Smooth muscle cell (in vitro differentiated cells): Measurements from ENCODE around the gene FLACC1. TPM values are rescaled to one million over a fixed set of nuclear protein-coding genes. Genes with fewer than 3 reads are reported as not detected.

Experiments
- DNase-seq: peaks from one replicate; lab custom pipeline; 2025; ENCODE audit not compliant: unreplicated experiment; lab: John Stamatoyannopoulos, UW
- H2AFZ ChIP-seq: fragments of 200-600 bp; sonication (generic); 2 replicates; pipeline ENCODE4 v1.6.0; 2016; ENCODE audit warnings: antibody characterized with exemption, low read depth, mild to moderate bottlenecking
- H3F3A ChIP-seq: fragments of 200-600 bp; sonication (generic); 2 replicates; pipeline ENCODE4 v1.6.0; 2017; ENCODE audit warnings: antibody characterized with exemption, low read depth
- H3K27ac ChIP-seq: fragments of 200-600 bp; sonication (generic); 2 replicates; pipeline ENCODE4 v1.5.1; 2016; ENCODE audit warnings: low read depth, mild to moderate bottlenecking
- H3K27me3 ChIP-seq: fragments of 200-600 bp; sonication (generic); 2 replicates; pipeline ENCODE4 v1.6.1; 2016; ENCODE audit warnings: low read depth, mild to moderate bottlenecking
- H3K36me3 ChIP-seq: fragments of 200-600 bp; sonication (generic); 2 replicates; pipeline ENCODE4 v1.5.1; 2016; ENCODE audit warnings: low read depth
- H3K4me1 ChIP-seq: fragments of 200-600 bp; sonication (generic); 2 replicates; pipeline ENCODE4 v1.5.1; 2016; ENCODE audit warnings: low read depth
- H3K4me2 ChIP-seq: fragments of 200-600 bp; sonication (generic); 2 replicates; pipeline ENCODE4 v1.6.0; 2016; ENCODE audit warnings: mild to moderate bottlenecking
- H3K4me3 ChIP-seq: fragments of 200-600 bp; sonication (generic); 2 replicates; pipeline ENCODE4 v1.5.1; 2016; ENCODE audit warnings: mild to moderate bottlenecking
- H3K79me2 ChIP-seq: fragments of 200-600 bp; sonication (generic); 2 replicates; pipeline ENCODE4 v1.6.0; 2016; ENCODE audit warnings: low read depth, mild to moderate bottlenecking
- H3K9ac ChIP-seq: fragments of 200-600 bp; sonication (generic); 2 replicates; pipeline ENCODE4 v1.6.0; 2016; ENCODE audit warnings: low read depth
- H3K9me3 ChIP-seq: fragments of 200-600 bp; sonication (generic); replicated peaks from 2 replicates; pipeline ENCODE4 v1.5.1; 2016; ENCODE audit warnings: low read depth
- H4K20me1 ChIP-seq: fragments of 200-600 bp; sonication (generic); 2 replicates; pipeline ENCODE4 v1.6.0; 2016; ENCODE audit warnings: low read depth
- WGBS: methylation state at CpG from one replicate; pipeline ENCODE4 v1.1.7; 2016; ENCODE audit warnings: low lambda C conversion rate; 5-methylcytosine and 5-hydroxymethylcytosine counted together
- polyA plus RNA-seq: library from polyadenylated mRNA; unstranded; fragments of >200 nt; fragmentation: Nextera tagmentation; extraction: Ambion mirVana; gene quantifications from 2 replicates; pipeline ENCODE4 v1.2.1, GENCODE V29; 2016
- total RNA-seq: library from RNA; depleted of rRNA; stranded (reverse); fragments of >200 nt; gene quantifications from 2 replicates; pipeline ENCODE4 v1.2.3, GENCODE V29; 2014
- TF ChIP-seq, protein P1 (sequence below): fragments of 200-600 bp; sonication (generic); IDR thresholded peaks from 2 replicates; pipeline ENCODE4 v1.5.1; 2017; ENCODE audit warnings: borderline replicate concordance, mild to moderate bottlenecking, antibody characterized with exemption; ENCODE audit not compliant: insufficient read depth, poor library complexity, severe bottlenecking

The FLACC1 gene
- total and polyA plus RNA-seq, 2 experiments from 2014 or later = 0.76 TPM; not detected in 1

GRCh38 chr2:201260302-201260800 is 96.8 kb downstream of the FLACC1 start, which contains the start of gene CASP8:
CASP8 (plus strand) TSS chr2:201260536; CDS start chr2:201266487, 5,951 bp downstream.
- Histone ChIP-seq H4K20me1 (no peaks in the 10 kb centered on the region), H3K9me3 (no peaks in the 10 kb centered on the region), H3K4me3 (peak within 1 kb of the TSS; percentile 63), H3K4me2 (peak within 1 kb of the TSS; percentile 92), H3K36me3 (no peaks in the 10 kb centered on the region), H3K27ac (no peak within 1 kb of the TSS), H2AFZ (no peak within 1 kb of the TSS), H3K27me3 (no peaks in the 10 kb centered on the region), H3K4me1 (no peaks in the 10 kb centered on the region), H3F3A (no peaks in the 10 kb centered on the region), H3K79me2 (peaks cover 19% of the 10 kb centered on the region), H3K9ac (no peak within 1 kb of the TSS)
- DNase-seq = no peak
- WGBS = 77% methylated on average over 10 of the region's 10 CpGs
- TF ChIP-seq, protein P1, sequence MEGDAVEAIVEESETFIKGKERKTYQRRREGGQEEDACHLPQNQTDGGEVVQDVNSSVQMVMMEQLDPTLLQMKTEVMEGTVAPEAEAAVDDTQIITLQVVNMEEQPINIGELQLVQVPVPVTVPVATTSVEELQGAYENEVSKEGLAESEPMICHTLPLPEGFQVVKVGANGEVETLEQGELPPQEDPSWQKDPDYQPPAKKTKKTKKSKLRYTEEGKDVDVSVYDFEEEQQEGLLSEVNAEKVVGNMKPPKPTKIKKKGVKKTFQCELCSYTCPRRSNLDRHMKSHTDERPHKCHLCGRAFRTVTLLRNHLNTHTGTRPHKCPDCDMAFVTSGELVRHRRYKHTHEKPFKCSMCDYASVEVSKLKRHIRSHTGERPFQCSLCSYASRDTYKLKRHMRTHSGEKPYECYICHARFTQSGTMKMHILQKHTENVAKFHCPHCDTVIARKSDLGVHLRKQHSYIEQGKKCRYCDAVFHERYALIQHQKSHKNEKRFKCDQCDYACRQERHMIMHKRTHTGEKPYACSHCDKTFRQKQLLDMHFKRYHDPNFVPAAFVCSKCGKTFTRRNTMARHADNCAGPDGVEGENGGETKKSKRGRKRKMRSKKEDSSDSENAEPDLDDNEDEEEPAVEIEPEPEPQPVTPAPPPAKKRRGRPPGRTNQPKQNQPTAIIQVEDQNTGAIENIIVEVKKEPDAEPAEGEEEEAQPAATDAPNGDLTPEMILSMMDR = no peak

DNA sequence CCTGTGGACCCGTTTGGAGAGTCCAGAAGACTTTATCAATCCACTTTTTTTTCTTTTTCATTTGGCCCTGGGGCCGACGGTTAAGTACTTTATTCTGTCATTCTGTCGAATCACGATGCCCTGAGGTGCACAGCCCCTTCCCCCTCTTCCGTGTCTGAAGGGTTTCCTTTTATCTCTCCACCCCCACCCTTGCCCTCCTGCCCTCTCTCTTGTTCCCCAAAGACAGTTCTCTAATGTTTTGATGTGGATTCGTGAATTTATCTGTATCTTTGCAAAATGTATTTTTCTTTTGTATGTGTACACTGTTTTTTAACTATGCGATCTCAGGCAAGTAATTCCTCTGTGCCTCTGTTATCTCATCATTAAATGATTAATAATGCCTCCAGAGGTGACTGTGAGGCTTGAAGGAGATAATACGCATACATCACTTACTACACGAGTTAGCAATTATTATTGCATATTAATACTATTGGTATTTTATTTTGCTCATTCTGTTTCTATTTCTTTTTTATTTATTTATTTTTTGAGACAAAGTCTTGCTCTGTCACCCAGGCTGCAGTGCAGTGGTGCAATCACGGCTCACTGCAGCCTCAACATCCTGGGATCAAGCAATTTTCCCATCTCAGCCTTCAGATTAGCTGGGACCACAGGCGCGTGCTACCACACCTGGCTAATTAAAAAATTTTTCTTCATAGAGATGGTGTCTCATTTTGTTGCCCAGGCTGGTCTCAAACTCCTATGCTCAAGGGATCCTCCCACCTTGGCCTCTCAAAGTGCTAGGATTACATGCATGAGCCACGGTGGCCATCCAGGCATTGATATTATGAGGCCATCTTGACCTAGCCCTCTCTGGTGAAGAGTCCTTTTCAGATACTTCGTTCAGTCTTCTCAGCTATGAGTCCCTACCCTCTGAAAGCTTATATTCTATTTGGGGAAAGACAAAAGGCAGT is 98.2 kb downstream of the FLACC1 start:
- Histone ChIP-seq H3K27ac (peak overlapping the region; percentile 93), H3F3A (no peaks in the 10 kb centered on the region), H4K20me1 (no peaks in the 10 kb centered on the region), H3K27me3 (no peaks in the 10 kb centered on the region), H3K4me2 (peak overlapping the region; percentile 92), H3K9me3 (no peaks in the 10 kb centered on the region), H3K4me3 (peak overlapping the region; percentile 63), H3K4me1 (no peaks in the 10 kb centered on the region), H2AFZ (peak overlapping the region; percentile 93), H3K79me2 (peaks cover 19% of the 10 kb centered on the region), H3K9ac (peak overlapping the region; percentile 80), H3K36me3 (no peaks in the 10 kb centered on the region)
- no peak for DNase-seq
- WGBS = 37% methylated on average over 15 of the region's 15 CpGs
- TF ChIP-seq, protein P1 = no peak

- Histone ChIP-seq H3K27me3 (no peaks in the 10 kb centered on the region), H3K9ac (peak overlapping the region; percentile 80), H3K9me3 (no peaks in the 10 kb centered on the region), H3K4me3 (peak overlapping the region; percentile 63), H3K79me2 (peaks cover 19% of the 10 kb centered on the region), H2AFZ (peak overlapping the region; percentile 93), H3K27ac (peak overlapping the region; percentile 93), H3K4me1 (no peaks in the 10 kb centered on the region), H3F3A (no peaks in the 10 kb centered on the region), H4K20me1 (no peaks in the 10 kb centered on the region), H3K36me3 (no peaks in the 10 kb centered on the region), H3K4me2 (peak overlapping the region; percentile 92)
- TF ChIP-seq, protein P1 = peak; percentile 9
- no peak for DNase-seq
- 4% methylated on average over 10 of the region's 10 CpGs for WGBS
These were observed 99.0 kb downstream of the FLACC1 start for GRCh38 chr2:201257956-201258665.
